ENCODE measurements around the gene ZMIZ1.

GRCh38 chr10:79126351-79127080 lies 57.8 kb downstream of the ZMIZ1 start:
- TF ChIP-seq, protein P1, sequence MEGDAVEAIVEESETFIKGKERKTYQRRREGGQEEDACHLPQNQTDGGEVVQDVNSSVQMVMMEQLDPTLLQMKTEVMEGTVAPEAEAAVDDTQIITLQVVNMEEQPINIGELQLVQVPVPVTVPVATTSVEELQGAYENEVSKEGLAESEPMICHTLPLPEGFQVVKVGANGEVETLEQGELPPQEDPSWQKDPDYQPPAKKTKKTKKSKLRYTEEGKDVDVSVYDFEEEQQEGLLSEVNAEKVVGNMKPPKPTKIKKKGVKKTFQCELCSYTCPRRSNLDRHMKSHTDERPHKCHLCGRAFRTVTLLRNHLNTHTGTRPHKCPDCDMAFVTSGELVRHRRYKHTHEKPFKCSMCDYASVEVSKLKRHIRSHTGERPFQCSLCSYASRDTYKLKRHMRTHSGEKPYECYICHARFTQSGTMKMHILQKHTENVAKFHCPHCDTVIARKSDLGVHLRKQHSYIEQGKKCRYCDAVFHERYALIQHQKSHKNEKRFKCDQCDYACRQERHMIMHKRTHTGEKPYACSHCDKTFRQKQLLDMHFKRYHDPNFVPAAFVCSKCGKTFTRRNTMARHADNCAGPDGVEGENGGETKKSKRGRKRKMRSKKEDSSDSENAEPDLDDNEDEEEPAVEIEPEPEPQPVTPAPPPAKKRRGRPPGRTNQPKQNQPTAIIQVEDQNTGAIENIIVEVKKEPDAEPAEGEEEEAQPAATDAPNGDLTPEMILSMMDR (IDR thresholded peaks at IDR 0.05), result no peak
- TF ChIP-seq POLR2A (IDR thresholded peaks at IDR 0.05), result no peak

All from lower leg skin (tissue), 3 donors.